DMS79 (cell line): ENCODE data around the gene COL5A1.
"Not testable (repeated sequence)": the region's sequence is repeated elsewhere in the genome, so short reads cannot be mapped to it uniquely, and the experiment has no call there.

Source experiments
- DNase-seq: peaks from one replicate; lab custom pipeline; 2025; lab: John Stamatoyannopoulos, UW

The COL5A1 gene

GRCh38 chr9:134692573-134692860 lies 50.9 kb downstream of the COL5A1 start:
- DNase-seq: no peak

GRCh38 chr9:134693011-134693410 lies 51.4 kb downstream of the COL5A1 start:
- peak; percentile 58 for DNase-seq

- no peak for DNase-seq
Observed at GRCh38 chr9:134693641-134694367, 52.2 kb downstream of the COL5A1 start.

GRCh38 chr9:134694368-134694665 lies 52.7 kb downstream of the COL5A1 start:
- DNase-seq: no peak

GRCh38 chr9:134694714-134695113 lies 53.1 kb downstream of the COL5A1 start:
- DNase-seq: no peak

- DNase-seq: no peak
Observed at GRCh38 chr9:134695144-134695543, 53.5 kb downstream of the COL5A1 start.

- DNase-seq: no peak
Observed at GRCh38 chr9:134696433-134696832, 54.8 kb downstream of the COL5A1 start.

GRCh38 chr9:134698111-134698510 lies 56.5 kb downstream of the COL5A1 start:
- no peak for DNase-seq

- no peak for DNase-seq
Observed at GRCh38 chr9:134698587-134699342, 57.2 kb downstream of the COL5A1 start.

- DNase-seq: no peak
Observed at GRCh38 chr9:134699343-134699740, 57.7 kb downstream of the COL5A1 start.

- no peak for DNase-seq
Observed at GRCh38 chr9:134700636-134701350, 59.2 kb downstream of the COL5A1 start.

GRCh38 chr9:134701581-134702259 lies 60.1 kb downstream of the COL5A1 start:
- DNase-seq: no peak

- DNase-seq: no peak
Observed at GRCh38 chr9:134702291-134702690, 60.7 kb downstream of the COL5A1 start.

- DNase-seq: not testable (repeated sequence)
Observed at GRCh38 chr9:134703730-134704114, 62.1 kb downstream of the COL5A1 start.

GRCh38 chr9:134704498-134704897 lies 62.9 kb downstream of the COL5A1 start:
- no peak for DNase-seq

- no peak for DNase-seq
Observed at GRCh38 chr9:134705786-134706185, 64.2 kb downstream of the COL5A1 start.

GRCh38 chr9:134706522-134706921 lies 64.9 kb downstream of the COL5A1 start:
- no peak for DNase-seq

- DNase-seq: peak; percentile 96
Observed at GRCh38 chr9:134707031-134707680, 65.6 kb downstream of the COL5A1 start.

- no peak for DNase-seq
Observed at GRCh38 chr9:134707731-134708671, 66.4 kb downstream of the COL5A1 start.

- no peak for DNase-seq
Observed at GRCh38 chr9:134708672-134709038, 67.1 kb downstream of the COL5A1 start.
